CD4-positive, alpha-beta memory T cell (primary cell): ENCODE measurements around the gene PREX1. TPM values are rescaled to one million over a fixed set of nuclear protein-coding genes. Genes with fewer than 3 reads are reported as not detected.

Experiments used
- CTCF ChIA-PET: fragments of 350-600 bp; sonication (Branson Sonifier 250); formaldehyde crosslinking; loops from one replicate; lab custom pipeline; 2021; ENCODE audit warnings: inconsistent platforms; ENCODE audit not compliant: partially characterized antibody; lab: Charles Lee
- POLR2A ChIA-PET: fragments of 350-600 bp; sonication (Branson Sonifier 250); formaldehyde crosslinking; loops from one replicate; lab custom pipeline; 2021; ENCODE audit not compliant: partially characterized antibody; lab: Charles Lee
- DNase-seq, 5 donors: peaks; one replicate each; pipeline versions ENCODE4 v3.0.0 to v3.0.0-alpha.2; 2020 to 2022; ENCODE audit warnings: mixed read lengths in 1 of 5
- H3K27ac ChIP-seq: one replicate; pipeline ENCODE4 v1.7.0; 2013; ENCODE audit warnings: low read depth, low read length
- H3K27me3 ChIP-seq: 2 replicates; pipeline ENCODE4 v1.7.0; 2013; ENCODE audit warnings: mild to moderate bottlenecking, low read length, moderate library complexity; ENCODE audit not compliant: insufficient read depth
- H3K36me3 ChIP-seq: 2 replicates; pipeline ENCODE4 v1.7.0; 2013; ENCODE audit warnings: mild to moderate bottlenecking, low read length, moderate library complexity; ENCODE audit not compliant: insufficient read depth
- H3K4me1 ChIP-seq: 2 replicates; pipeline ENCODE4 v1.7.0; 2013; ENCODE audit warnings: mild to moderate bottlenecking, low read length, moderate library complexity; ENCODE audit not compliant: insufficient read depth
- H3K4me3 ChIP-seq, 2 donors: one replicate each; pipeline ENCODE4 v1.7.0; 2013; ENCODE audit warnings: low read length in 2 of 2, mild to moderate bottlenecking in 1 of 2
- H3K9me3 ChIP-seq, 2 donors: one replicate each; pipeline ENCODE4 v1.7.0; 2013; ENCODE audit warnings: low read length in 2 of 2, control low read depth in 1 of 2; ENCODE audit not compliant: control insufficient read depth in 1 of 2
- H3K27ac Mint-ChIP-seq, 7 donors: one replicate each; pipeline ENCODE4 v1.8.0; 2020 to 2021; ENCODE audit warnings: mixed read lengths in 7 of 7, mild to moderate bottlenecking in 6 of 7, inconsistent platforms in 3 of 7, moderate library complexity in 3 of 7
- H3K27me3 Mint-ChIP-seq, 2 donors: one replicate each; pipeline ENCODE4 v1.8.0; 2020 to 2021; ENCODE audit warnings: mixed read lengths in 2 of 2
- H3K36me3 Mint-ChIP-seq, 2 donors: one replicate each; pipeline ENCODE4 v1.8.0; 2020 to 2021; ENCODE audit warnings: mixed read lengths in 2 of 2, inconsistent platforms in 1 of 2, mild to moderate bottlenecking in 1 of 2
- H3K4me1 Mint-ChIP-seq, 4 donors: one replicate each; pipeline ENCODE4 v1.8.0; 2020 to 2021; ENCODE audit warnings: mixed read lengths in 4 of 4, mild to moderate bottlenecking in 1 of 4
- H3K4me3 Mint-ChIP-seq, 8 donors: one replicate each; pipeline ENCODE4 v1.8.0; 2020 to 2021; ENCODE audit warnings: mixed read lengths in 8 of 8, mild to moderate bottlenecking in 7 of 8, moderate library complexity in 6 of 8, inconsistent platforms in 3 of 8
- H3K9me3 Mint-ChIP-seq, 8 donors: one replicate each; pipeline ENCODE4 v1.8.0; 2020 to 2021; ENCODE audit warnings: mixed read lengths in 8 of 8, mild to moderate bottlenecking in 5 of 8, inconsistent platforms in 3 of 8, moderate library complexity in 1 of 8
- intact Hi-C: fragments of 100-400 bp; cut with micrococcal nuclease; formaldehyde crosslinking; loops from one replicate; pipeline ENCODE4 v1.15.1; 2023
- polyA plus RNA-seq, 2 donors: library from polyadenylated mRNA; unstranded; fragments of 300-500 nt; fragmentation: Illumina TruSeq; gene quantifications; one replicate each; pipeline ENCODE4 v1.2.3, GENCODE V29; 2021
- total RNA-seq, 2 experiments: library from RNA; stranded (reverse); gene quantifications; one replicate each; pipeline ENCODE4 v1.2.3, GENCODE V29; 2021

PREX1 gene
- total and polyA plus RNA-seq, 4 experiments from 2014 or later = 10.6 to 165 (median 122) TPM

DNA sequence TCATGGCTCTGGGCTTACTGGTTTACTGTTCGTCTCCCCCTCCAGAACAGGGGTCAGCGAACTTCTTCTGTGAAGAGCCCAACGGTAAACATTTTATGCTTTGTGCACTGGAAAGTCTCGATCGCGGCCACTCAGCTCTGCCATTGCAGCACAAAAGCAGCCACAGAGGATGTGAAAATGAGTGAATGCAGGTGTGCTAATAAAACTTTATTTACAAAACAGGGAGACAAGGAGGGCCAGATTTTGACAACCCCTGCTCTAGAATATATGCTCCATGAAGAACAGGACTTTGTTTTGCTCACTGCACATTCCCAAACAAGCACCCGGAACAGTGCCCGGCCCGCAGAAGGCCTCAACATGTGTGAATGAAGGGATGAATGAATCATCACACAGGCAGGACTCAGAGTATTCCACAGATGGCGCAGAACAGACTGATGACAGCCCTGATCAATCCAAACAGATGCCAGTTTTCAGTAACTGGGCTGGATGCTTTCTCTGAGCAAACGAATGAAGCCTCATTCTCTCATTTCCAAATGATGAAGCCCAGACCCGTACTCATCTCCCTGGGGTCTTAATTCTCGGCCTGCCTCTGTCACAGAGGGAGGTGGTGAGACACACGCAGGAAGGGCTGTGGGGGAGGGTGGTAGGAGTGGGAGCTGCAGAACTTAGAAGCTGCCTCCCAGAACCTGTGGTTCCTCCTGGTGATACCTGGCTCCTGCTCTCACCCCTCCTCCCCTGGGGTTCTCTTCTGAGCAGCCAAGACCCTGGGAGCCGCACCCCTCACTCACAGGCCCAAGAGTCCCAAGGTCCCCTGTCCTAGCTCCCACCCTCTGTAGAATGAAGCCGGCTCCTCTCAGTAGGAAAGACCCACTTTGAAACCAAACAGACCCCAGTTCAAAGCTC lies 196.4 kb downstream of the PREX1 start:
- H3K36me3 ChIP-seq = peaks cover 91% of the 10 kb centered on the region

DNA sequence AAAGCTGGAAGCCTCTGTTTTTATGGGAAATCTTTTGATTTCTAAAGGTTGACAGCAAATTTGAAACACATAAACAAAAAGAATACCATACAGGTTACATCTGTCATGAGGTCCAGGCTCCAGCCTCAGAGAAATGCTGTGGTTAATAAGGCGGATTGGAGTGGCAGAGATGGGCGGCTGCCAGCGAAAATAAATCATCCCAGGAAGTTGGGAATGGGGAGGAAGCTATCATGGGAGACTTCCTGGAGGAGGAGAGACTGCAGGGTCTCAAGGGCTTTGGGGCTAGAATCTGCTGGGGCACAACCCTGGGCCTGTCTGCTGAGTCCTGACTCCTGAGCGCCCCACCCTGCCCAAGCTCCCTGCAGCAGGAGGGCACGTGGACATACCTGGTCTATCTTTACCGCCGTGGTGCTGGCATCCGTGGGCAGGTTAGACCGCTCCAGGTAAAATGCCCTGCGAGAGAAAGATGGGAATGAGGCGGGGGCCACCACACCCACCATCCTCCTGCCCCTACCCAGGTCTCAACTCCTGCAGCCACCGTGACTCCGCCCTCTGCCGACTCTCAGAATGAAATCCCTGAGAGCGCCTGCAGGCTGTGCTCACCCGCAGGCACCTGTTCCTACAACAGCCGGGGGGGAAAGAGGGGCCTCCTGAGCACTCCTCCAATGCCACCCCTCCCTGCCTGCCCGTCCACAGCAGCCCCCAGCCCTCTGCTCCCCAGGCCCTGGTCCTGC lies 197.3 kb downstream of the PREX1 start:
- Mint-ChIP-seq H3K4me1 (peaks cover 0 to 8% (median 5%) of the 10 kb centered on the region in 4 donors), H3K9me3 (peaks cover 0 to 1% (median 0%) of the 10 kb centered on the region in 8 donors), H3K27ac (peak overlapping the region in 3 of 7 donors; percentile 57 to 81 (median 71)), H3K4me3 (no peak overlapping the region), H3K36me3 (peaks cover 36 to 74% of the 10 kb centered on the region in 2 donors), H3K27me3 (no peaks in the 10 kb centered on the region)
- H3K27ac ChIP-seq = no peak overlapping the region
- peaks cover 94% of the 10 kb centered on the region for H3K36me3 ChIP-seq
- POLR2A ChIA-PET = interaction anchor here (0.7 kb wide), 1 partner anchor 291 kb away, joined by 3 read pairs; the partner anchor contains the start of gene ARFGEF2
- DNase-seq = no peak
- no peaks in the 10 kb centered on the region for H3K27me3 ChIP-seq
- no peaks in the 10 kb centered on the region for H3K4me1 ChIP-seq
- intact Hi-C loops = no loop called here
- H3K4me3 ChIP-seq = no peak overlapping the region
- CTCF ChIA-PET = interaction anchor here (1.2 to 1.4 kb wide), 3 partner anchors 10 to 274 kb away, joined by 3 to 7 read pairs (median 4); no protein-coding TSS in a partner anchor
- H3K9me3 ChIP-seq = no peaks in the 10 kb centered on the region

More for the DNA sequence above, 196.4 kb downstream of the PREX1 start:
- no peaks in the 10 kb centered on the region for H3K4me1 ChIP-seq
- intact Hi-C loops = no loop called here
- no peak for DNase-seq
- Mint-ChIP-seq H3K4me1 (peaks cover 0 to 8% (median 5%) of the 10 kb centered on the region in 4 donors), H3K27ac (peak overlapping the region in 4 of 7 donors; percentile 18 to 81 (median 46)), H3K4me3 (no peak overlapping the region), H3K27me3 (no peaks in the 10 kb centered on the region), H3K36me3 (peaks cover 38 to 72% of the 10 kb centered on the region in 2 donors), H3K9me3 (peaks cover 0 to 1% (median 0%) of the 10 kb centered on the region in 8 donors)
- ChIA-PET CTCF (interaction anchor here (1.6 kb wide), 1 partner anchor 11 kb away, joined by 7 read pairs; no protein-coding TSS in a partner anchor), POLR2A (no interaction called here)
- H3K27me3 ChIP-seq = no peaks in the 10 kb centered on the region
- H3K27ac ChIP-seq = no peak overlapping the region
- H3K9me3 ChIP-seq = no peaks in the 10 kb centered on the region
- H3K4me3 ChIP-seq = no peak overlapping the region

DNA sequence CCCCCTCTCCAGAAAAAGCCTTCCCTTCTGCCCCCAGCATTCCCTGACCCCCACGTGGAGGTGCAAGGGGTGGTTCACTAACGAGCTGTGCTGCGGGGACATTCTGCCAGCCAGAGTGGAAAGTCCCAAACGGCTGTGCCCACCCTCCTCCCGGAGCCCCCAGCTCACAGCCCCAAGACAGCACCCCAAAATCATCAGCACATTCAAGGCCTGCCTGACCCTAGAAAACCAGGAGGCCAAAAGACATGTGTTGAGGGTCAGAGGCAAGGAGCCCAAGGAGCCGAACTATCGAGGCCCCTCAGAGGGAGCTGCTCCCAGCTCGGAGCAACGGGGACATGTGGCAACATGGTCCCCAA lies 197.9 kb downstream of the PREX1 start:
- H3K4me1 ChIP-seq = no peaks in the 10 kb centered on the region
- no peaks in the 10 kb centered on the region for H3K9me3 ChIP-seq
- H3K4me3 ChIP-seq = no peak overlapping the region
- no peaks in the 10 kb centered on the region for H3K27me3 ChIP-seq
- intact Hi-C loops = no loop called here
- peaks cover 98% of the 10 kb centered on the region for H3K36me3 ChIP-seq
- Mint-ChIP-seq H3K4me3 (no peak overlapping the region), H3K4me1 (peaks cover 0 to 8% (median 5%) of the 10 kb centered on the region in 4 donors), H3K27ac (peak overlapping the region in 5 of 7 donors; percentile 46 to 77 (median 62)), H3K27me3 (no peaks in the 10 kb centered on the region), H3K9me3 (no peaks in the 10 kb centered on the region), H3K36me3 (peaks cover 35 to 74% of the 10 kb centered on the region in 2 donors)
- ChIA-PET POLR2A (interaction anchor here (0.7 kb wide), 1 partner anchor 292 kb away, joined by 3 read pairs; the partner anchor contains the start of gene ARFGEF2), CTCF (interaction anchor here (1.2 to 1.4 kb wide), 3 partner anchors 9 to 275 kb away, joined by 3 to 7 read pairs (median 4); no protein-coding TSS in a partner anchor)
- no peak overlapping the region for H3K27ac ChIP-seq
- DNase-seq = no peak

DNA sequence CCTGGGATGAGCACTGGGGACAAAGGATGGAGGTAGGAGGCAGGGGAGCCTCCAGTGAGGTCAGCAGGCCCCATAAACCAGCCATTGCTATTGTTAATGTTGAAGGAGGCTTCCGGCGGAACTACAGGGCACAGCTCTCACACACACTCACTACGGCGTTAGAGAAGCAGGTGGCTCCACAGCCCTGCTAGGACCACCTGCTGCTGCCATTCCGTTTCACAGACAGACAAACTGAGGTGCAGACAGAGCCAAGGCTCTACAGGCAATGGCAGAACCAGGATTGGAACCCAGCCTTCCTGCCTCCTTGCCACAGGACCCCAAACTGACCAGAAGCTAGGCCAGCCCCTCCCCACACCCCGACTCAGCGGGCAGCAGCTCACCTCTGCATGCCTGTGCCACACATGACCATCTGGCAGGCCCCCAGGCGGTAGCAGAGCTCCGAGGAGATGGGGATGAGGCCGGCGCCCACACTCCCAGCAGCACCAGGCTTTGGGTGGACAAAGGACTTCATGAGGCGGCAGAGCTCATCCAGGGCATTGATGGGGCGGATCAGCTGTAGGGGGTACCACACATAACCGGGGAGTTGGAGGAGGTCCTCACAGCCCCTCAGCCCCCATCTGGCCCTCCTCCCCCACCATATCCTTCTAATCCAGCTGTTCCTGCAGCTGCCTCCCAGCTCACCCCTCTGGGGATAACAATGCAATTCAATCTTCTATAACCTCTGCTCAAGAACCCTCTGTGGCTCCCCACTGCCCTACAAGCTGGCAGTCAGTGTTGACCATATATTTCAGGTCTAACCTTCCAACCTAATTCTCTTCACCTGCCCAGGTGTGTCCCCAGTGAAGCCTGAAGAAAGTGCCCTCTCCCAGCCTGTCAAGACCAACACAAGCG lies 198.5 kb downstream of the PREX1 start:
- no peaks in the 10 kb centered on the region for H3K4me1 ChIP-seq
- ChIA-PET POLR2A (interaction anchor here (0.7 kb wide), 1 partner anchor 292 kb away, joined by 3 read pairs; the partner anchor contains the start of gene ARFGEF2), CTCF (interaction anchor here (1.2 to 1.4 kb wide), 3 partner anchors 9 to 275 kb away, joined by 3 to 7 read pairs (median 4); no protein-coding TSS in a partner anchor)
- H3K27me3 ChIP-seq = no peaks in the 10 kb centered on the region
- no peak overlapping the region for H3K27ac ChIP-seq
- no peaks in the 10 kb centered on the region for H3K9me3 ChIP-seq
- H3K27me3 Mint-ChIP-seq = no peaks in the 10 kb centered on the region
- intact Hi-C loops = no loop called here
- peaks cover 0 to 8% (median 5%) of the 10 kb centered on the region in 4 donors for H3K4me1 Mint-ChIP-seq
- H3K4me3 ChIP-seq = no peak overlapping the region
- H3K36me3 Mint-ChIP-seq = peaks cover 36 to 76% of the 10 kb centered on the region in 2 donors
- no peak for DNase-seq
- peaks cover 98% of the 10 kb centered on the region for H3K36me3 ChIP-seq
- no peak overlapping the region for H3K4me3 Mint-ChIP-seq
- H3K27ac Mint-ChIP-seq = peak overlapping the region in 5 of 7 donors; percentile 21 to 77 (median 62)
- no peaks in the 10 kb centered on the region for H3K9me3 Mint-ChIP-seq

DNA sequence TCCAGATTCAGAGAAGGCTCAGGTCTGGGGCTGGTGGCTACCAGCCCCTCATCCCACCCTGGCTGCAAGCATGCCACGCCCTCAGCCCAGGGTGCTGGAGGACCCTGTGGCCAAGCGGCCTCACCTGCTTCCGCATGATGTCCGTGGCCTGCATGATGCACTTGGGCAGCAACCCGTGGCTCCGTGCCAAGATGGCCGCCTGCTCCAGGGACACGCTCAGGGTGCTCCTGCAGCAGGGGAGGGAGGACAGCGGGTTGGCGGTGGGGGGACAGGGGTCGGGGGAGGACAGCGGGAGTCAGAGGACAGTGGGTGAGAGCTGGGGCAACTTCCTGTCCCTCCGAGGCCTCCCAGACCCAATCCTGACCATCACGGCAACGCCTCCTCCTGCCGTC lies 200.1 kb downstream of the PREX1 start:
- no peak overlapping the region for H3K4me3 Mint-ChIP-seq
- H3K9me3 Mint-ChIP-seq = peaks cover 0 to 1% (median 0%) of the 10 kb centered on the region in 8 donors
- intact Hi-C loops = no loop called here
- Histone ChIP-seq H3K27ac (no peak overlapping the region), H3K9me3 (no peaks in the 10 kb centered on the region), H3K4me3 (no peak overlapping the region), H3K27me3 (no peaks in the 10 kb centered on the region), H3K36me3 (peaks cover 84% of the 10 kb centered on the region), H3K4me1 (no peaks in the 10 kb centered on the region)
- POLR2A ChIA-PET = no interaction called here
- H3K27me3 Mint-ChIP-seq = no peaks in the 10 kb centered on the region
- DNase-seq = no peak
- no peak overlapping the region for H3K27ac Mint-ChIP-seq
- H3K4me1 Mint-ChIP-seq = peaks cover 0 to 8% (median 4%) of the 10 kb centered on the region in 4 donors
- H3K36me3 Mint-ChIP-seq = peaks cover 25 to 69% of the 10 kb centered on the region in 2 donors
- CTCF ChIA-PET = interaction anchor here (0.6 kb wide), 1 partner anchor 7 kb away, joined by 3 read pairs; no protein-coding TSS in a partner anchor

DNA sequence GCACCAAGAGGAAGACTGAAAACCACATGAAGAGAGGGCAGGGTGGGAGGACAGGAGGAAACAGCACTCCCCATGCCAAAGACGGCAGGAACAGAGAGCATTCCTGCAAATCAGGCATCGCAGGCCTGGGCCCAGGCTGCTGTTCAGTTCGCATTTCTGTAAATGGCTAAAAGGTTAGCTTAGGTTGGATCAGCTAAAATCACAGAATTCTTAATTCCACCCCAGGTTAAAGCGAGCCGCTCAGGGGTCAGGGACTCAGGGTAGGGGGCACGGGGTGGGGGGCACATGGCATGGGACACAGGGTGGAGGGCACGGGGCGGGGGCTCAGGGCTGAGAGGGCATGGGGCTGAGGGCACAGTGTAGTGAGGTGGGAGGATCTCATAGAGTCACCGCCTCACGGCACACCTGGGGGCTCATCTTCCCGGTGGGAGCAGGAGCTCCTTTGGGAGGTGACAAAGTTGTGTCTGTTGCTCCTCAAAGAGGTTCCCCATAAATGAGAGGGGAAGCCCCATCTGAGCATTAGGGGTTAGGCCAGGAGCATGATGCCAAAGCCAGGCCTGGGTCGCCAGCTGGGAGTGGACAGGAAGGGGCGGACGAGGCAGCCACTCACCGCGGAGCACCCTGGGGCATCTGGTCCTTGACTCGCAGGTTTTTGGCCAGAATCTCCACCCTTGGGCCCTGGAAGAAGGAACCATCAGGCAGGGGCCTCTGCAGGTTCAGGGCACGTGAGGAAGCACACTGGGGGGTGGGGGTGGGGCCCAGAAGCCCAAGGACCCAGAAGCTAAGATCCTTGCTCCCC lies 200.7 kb downstream of the PREX1 start:
- intact Hi-C loops = no loop called here
- H3K4me1 Mint-ChIP-seq = peaks cover 0 to 9% (median 5%) of the 10 kb centered on the region in 4 donors
- ChIA-PET CTCF (interaction anchor here (0.6 kb wide), 1 partner anchor 8 kb away, joined by 3 read pairs; no protein-coding TSS in a partner anchor), POLR2A (no interaction called here)
- Histone ChIP-seq H3K36me3 (peaks cover 78% of the 10 kb centered on the region), H3K4me3 (no peak overlapping the region), H3K4me1 (no peaks in the 10 kb centered on the region), H3K27me3 (no peaks in the 10 kb centered on the region), H3K27ac (no peak overlapping the region), H3K9me3 (no peaks in the 10 kb centered on the region)
- peaks cover 24 to 70% of the 10 kb centered on the region in 2 donors for H3K36me3 Mint-ChIP-seq
- peak overlapping the region in 2 of 8 donors; percentile 42 to 52 for H3K4me3 Mint-ChIP-seq
- peak overlapping the region; percentile 19 to 88 (median 74) for H3K27ac Mint-ChIP-seq
- DNase-seq = no peak
- no peaks in the 10 kb centered on the region for H3K27me3 Mint-ChIP-seq
- H3K9me3 Mint-ChIP-seq = peaks cover 0 to 1% (median 0%) of the 10 kb centered on the region in 8 donors
